Measurements from ENCODE around the gene ALOX12B. TPM values are rescaled to one million over a fixed set of nuclear protein-coding genes. Genes with fewer than 3 reads are reported as not detected.
"Not testable (repeated sequence)": the region's sequence is repeated elsewhere in the genome, so short reads cannot be mapped to it uniquely, and the experiment has no call there.

The ALOX12B gene
- polyA plus RNA-seq, 3 donors from 2014 or later: 0.17 TPM; not detected in 2

- peaks cover 3 to 6% of the 10 kb centered on the region in 2 donors for H3K4me1 Mint-ChIP-seq
- H3K36me3 Mint-ChIP-seq: no peaks in the 10 kb centered on the region
- no peak overlapping the region for H3K27ac Mint-ChIP-seq
- H3K9me3 Mint-ChIP-seq: no peaks in the 10 kb centered on the region
- no peak overlapping the region for H3K4me3 Mint-ChIP-seq
- peaks cover 14 to 30% (median 19%) of the 10 kb centered on the region in 3 donors for H3K27me3 Mint-ChIP-seq (ENCODE audit: low read depth in 3 of 3)
- no peak for DNase-seq
Observed at GRCh38 chr17:8062435-8062806, 25.1 kb downstream of the ALOX12B start.

GRCh38 chr17:8061851-8062250, 25.7 kb downstream of the ALOX12B start:
- DNase-seq, H3K27ac Mint-ChIP-seq, H3K36me3 Mint-ChIP-seq, H3K4me3 Mint-ChIP-seq, H3K9me3 Mint-ChIP-seq: not testable (repeated sequence)
- Mint-ChIP-seq H3K4me1 (peaks cover 8 to 11% of the 10 kb centered on the region in 2 donors), H3K27me3 (ENCODE audit: low read depth in 3 of 3) (peaks cover 14 to 30% (median 19%) of the 10 kb centered on the region in 3 donors)

- Mint-ChIP-seq H3K27me3 (ENCODE audit: low read depth in 3 of 3) (peaks cover 11 to 30% (median 20%) of the 10 kb centered on the region in 3 donors), H3K4me1 (peaks cover 24 to 27% of the 10 kb centered on the region in 2 donors), H3K4me3 (no peak overlapping the region), H3K27ac (no peak overlapping the region), H3K9me3 (no peaks in the 10 kb centered on the region), H3K36me3 (no peaks in the 10 kb centered on the region)
- DNase-seq: peak; percentile 62 to 71 (median 66)
Observed at GRCh38 chr17:8060274-8060673, 27.2 kb downstream of the ALOX12B start.

GRCh38 chr17:8059131-8059530, 28.4 kb downstream of the ALOX12B start:
- Mint-ChIP-seq H3K27ac (no peak overlapping the region), H3K27me3 (ENCODE audit: low read depth in 3 of 3) (peaks cover 11 to 30% (median 20%) of the 10 kb centered on the region in 3 donors), H3K9me3 (no peaks in the 10 kb centered on the region), H3K4me1 (peaks cover 30 to 35% of the 10 kb centered on the region in 2 donors), H3K36me3 (no peaks in the 10 kb centered on the region), H3K4me3 (no peak overlapping the region)
- DNase-seq: no peak

GRCh38 chr17:8057691-8058114, 29.8 kb downstream of the ALOX12B start:
- Mint-ChIP-seq H3K27ac (no peak overlapping the region), H3K4me3 (peak overlapping the region; percentile 29 to 72 (median 52)), H3K27me3 (ENCODE audit: low read depth in 3 of 3) (peaks cover 7 to 24% (median 16%) of the 10 kb centered on the region in 3 donors), H3K4me1 (peaks cover 31 to 40% of the 10 kb centered on the region in 2 donors), H3K36me3 (no peaks in the 10 kb centered on the region), H3K9me3 (no peaks in the 10 kb centered on the region)
- peak; percentile 70 to 73 (median 72) for DNase-seq

GRCh38 chr17:8056976-8057625, 30.4 kb downstream of the ALOX12B start:
- Mint-ChIP-seq H3K36me3 (no peaks in the 10 kb centered on the region), H3K27me3 (ENCODE audit: low read depth in 3 of 3) (peaks cover 7 to 20% (median 16%) of the 10 kb centered on the region in 3 donors), H3K9me3 (no peaks in the 10 kb centered on the region), H3K4me1 (peaks cover 31 to 40% of the 10 kb centered on the region in 2 donors), H3K27ac (peak overlapping the region in 4 of 6 donors; percentile 65 to 87 (median 82)), H3K4me3 (peak overlapping the region; percentile 50 to 75 (median 70))
- no peak for DNase-seq

- Mint-ChIP-seq H3K27ac (peak overlapping the region; percentile 77 to 91 (median 87)), H3K4me3 (peak overlapping the region; percentile 70 to 75 (median 72)), H3K9me3 (no peaks in the 10 kb centered on the region), H3K4me1 (peaks cover 31 to 40% of the 10 kb centered on the region in 2 donors), H3K36me3 (no peaks in the 10 kb centered on the region), H3K27me3 (ENCODE audit: low read depth in 3 of 3) (peaks cover 3 to 18% (median 17%) of the 10 kb centered on the region in 3 donors)
- DNase-seq: peak; percentile 67 to 76 (median 70)
Observed at GRCh38 chr17:8056232-8056975, 31.1 kb downstream of the ALOX12B start.

GRCh38 chr17:8055851-8056231, 31.7 kb downstream of the ALOX12B start:
- peak overlapping the region; percentile 70 to 75 (median 72) for H3K4me3 Mint-ChIP-seq
- DNase-seq: no peak
- H3K27me3 Mint-ChIP-seq (ENCODE audit: low read depth in 3 of 3): peaks cover 3 to 18% (median 13%) of the 10 kb centered on the region in 3 donors
- H3K9me3 Mint-ChIP-seq: no peaks in the 10 kb centered on the region
- H3K27ac Mint-ChIP-seq: peak overlapping the region; percentile 77 to 91 (median 87)
- no peaks in the 10 kb centered on the region for H3K36me3 Mint-ChIP-seq
- peaks cover 31 to 40% of the 10 kb centered on the region in 2 donors for H3K4me1 Mint-ChIP-seq

- Mint-ChIP-seq H3K27ac (no peak overlapping the region), H3K9me3 (no peaks in the 10 kb centered on the region)
- DNase-seq: no peak
Observed at GRCh38 chr17:8053600-8053999, 33.9 kb downstream of the ALOX12B start.

GRCh38 chr17:8052256-8053252, 35.0 kb downstream of the ALOX12B start:
- Mint-ChIP-seq H3K27ac (no peak overlapping the region), H3K4me1 (peaks cover 30 to 36% of the 10 kb centered on the region in 2 donors), H3K4me3 (no peak overlapping the region), H3K27me3 (ENCODE audit: low read depth in 3 of 3) (peaks cover 0 to 5% (median under 1%) of the 10 kb centered on the region in 3 donors), H3K9me3 (no peaks in the 10 kb centered on the region), H3K36me3 (no peaks in the 10 kb centered on the region)
- DNase-seq: no peak

More at GRCh38 chr17:8053600-8053999, 33.9 kb downstream of the ALOX12B start:
- H3K4me1 Mint-ChIP-seq: peaks cover 31 to 40% of the 10 kb centered on the region in 2 donors
- H3K27me3 Mint-ChIP-seq (ENCODE audit: low read depth in 3 of 3): peaks cover 0 to 5% (median 4%) of the 10 kb centered on the region in 3 donors
- H3K36me3 Mint-ChIP-seq: no peaks in the 10 kb centered on the region
- H3K4me3 Mint-ChIP-seq: no peak overlapping the region

GRCh38 chr17:8051831-8052230, 35.7 kb downstream of the ALOX12B start:
- Mint-ChIP-seq H3K4me3 (no peak overlapping the region), H3K27me3 (ENCODE audit: low read depth in 3 of 3) (peaks cover 0 to 5% (median 0%) of the 10 kb centered on the region in 3 donors), H3K4me1 (peaks cover 23 to 29% of the 10 kb centered on the region in 2 donors), H3K9me3 (no peaks in the 10 kb centered on the region), H3K27ac (no peak overlapping the region), H3K36me3 (no peaks in the 10 kb centered on the region)
- no peak for DNase-seq

- Mint-ChIP-seq H3K4me3 (no peak overlapping the region), H3K4me1 (peaks cover under 1 to 2% of the 10 kb centered on the region in 2 donors), H3K27me3 (ENCODE audit: low read depth in 3 of 3) (peaks cover 3 to 4% (median 3%) of the 10 kb centered on the region in 3 donors), H3K36me3 (no peaks in the 10 kb centered on the region), H3K9me3 (no peaks in the 10 kb centered on the region), H3K27ac (peak overlapping the region in 1 of 6 donors; percentile 49)
- DNase-seq: no peak
Observed at GRCh38 chr17:8048736-8049135, 38.8 kb downstream of the ALOX12B start.

GRCh38 chr17:8048236-8048635, 39.3 kb downstream of the ALOX12B start:
- H3K27ac Mint-ChIP-seq: no peak overlapping the region
- no peaks in the 10 kb centered on the region for H3K9me3 Mint-ChIP-seq
- no peaks in the 10 kb centered on the region for H3K36me3 Mint-ChIP-seq
- H3K4me3 Mint-ChIP-seq: no peak overlapping the region
- H3K4me1 Mint-ChIP-seq: no peaks in the 10 kb centered on the region
- H3K27me3 Mint-ChIP-seq (ENCODE audit: low read depth in 3 of 3): peaks cover 3 to 4% (median 3%) of the 10 kb centered on the region in 3 donors
- DNase-seq: no peak
